ENCODE results near the gene C12orf43.

C12orf43 gene

GRCh38 chr12:120977531-120978295, 38.6 kb downstream of the C12orf43 start:
- no peak for DNase-seq

GRCh38 chr12:120972870-120973543, 43.3 kb downstream of the C12orf43 start:
- no peak for DNase-seq

- peak; percentile 48 for DNase-seq
Observed at GRCh38 chr12:120971299-120972180, 44.7 kb downstream of the C12orf43 start.

- DNase-seq = no peak
Observed at GRCh38 chr12:120970310-120970709, 46.0 kb downstream of the C12orf43 start.

- DNase-seq = no peak
Observed at GRCh38 chr12:120965534-120966091, 50.7 kb downstream of the C12orf43 start.

GRCh38 chr12:120964298-120964697, 52.0 kb downstream of the C12orf43 start:
- DNase-seq = no peak

- DNase-seq = no peak
Observed at GRCh38 chr12:120962532-120963020, 53.7 kb downstream of the C12orf43 start.

GRCh38 chr12:120961604-120962531, 54.4 kb downstream of the C12orf43 start:
- DNase-seq = peak; percentile 22

GRCh38 chr12:120960657-120961056, 55.6 kb downstream of the C12orf43 start:
- no peak for DNase-seq

GRCh38 chr12:120959111-120959878, 57.0 kb downstream of the C12orf43 start:
- DNase-seq = no peak

- no peak for DNase-seq
Observed at GRCh38 chr12:120956579-120957300, 59.5 kb downstream of the C12orf43 start.

GRCh38 chr12:120955232-120955631, 61.1 kb downstream of the C12orf43 start:
- no peak for DNase-seq

GRCh38 chr12:120950807-120951206, 65.5 kb downstream of the C12orf43 start:
- no peak for DNase-seq
